SW480 (cell line): ENCODE data around the gene RBM5.

ENCODE experiments used
- DNase-seq: peaks from one replicate; pipeline ENCODE4 v3.0.0-alpha.2; 2016; ENCODE audit warnings: low spot score

Gene RBM5

DNA sequence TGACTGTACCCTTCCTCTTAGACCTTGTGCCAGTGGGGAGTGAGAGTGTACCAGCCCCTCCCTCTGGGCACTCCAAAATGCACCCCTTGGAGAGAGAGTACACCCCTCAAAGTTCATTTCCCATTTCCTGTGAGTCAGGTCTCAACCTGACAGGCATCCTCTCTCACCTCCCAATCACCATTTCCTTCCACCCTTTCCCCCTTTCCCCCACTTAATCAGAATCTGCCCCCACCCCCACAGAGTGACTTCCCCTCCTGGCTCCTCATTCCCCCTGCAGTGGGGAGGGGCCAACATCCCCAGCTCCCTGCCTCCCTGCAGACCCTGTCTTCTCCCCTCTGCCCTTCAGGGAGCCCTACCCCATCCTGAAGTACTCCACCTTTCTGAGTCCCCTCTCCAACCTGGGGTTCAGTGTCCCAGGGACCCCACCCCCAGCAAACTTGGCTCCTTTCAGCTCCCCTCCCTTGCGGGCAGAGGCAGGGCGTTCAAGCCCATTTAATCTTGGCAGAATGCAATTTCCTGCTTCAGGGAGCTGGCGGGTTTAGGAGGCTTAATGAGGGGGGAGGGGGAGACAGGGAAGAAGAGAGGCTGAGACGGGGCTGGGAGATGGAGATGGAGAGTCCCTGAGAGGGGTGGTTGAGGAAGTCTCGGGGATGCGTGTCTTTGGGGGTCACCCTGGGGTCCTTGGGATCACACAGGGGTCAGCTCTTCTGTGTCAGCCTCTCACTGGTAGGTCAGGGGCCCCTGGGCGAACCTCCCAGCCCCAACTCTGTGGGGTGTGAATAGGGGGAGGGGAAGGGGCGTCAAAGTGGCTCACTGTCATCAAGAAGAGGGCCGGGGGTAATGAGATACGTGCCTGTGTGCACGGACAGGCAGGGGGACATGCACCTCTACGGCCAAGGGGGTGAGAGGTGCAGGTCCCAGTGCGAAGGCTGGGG lies 49.8 kb downstream of the RBM5 start:
- DNase-seq: no peak

DNA sequence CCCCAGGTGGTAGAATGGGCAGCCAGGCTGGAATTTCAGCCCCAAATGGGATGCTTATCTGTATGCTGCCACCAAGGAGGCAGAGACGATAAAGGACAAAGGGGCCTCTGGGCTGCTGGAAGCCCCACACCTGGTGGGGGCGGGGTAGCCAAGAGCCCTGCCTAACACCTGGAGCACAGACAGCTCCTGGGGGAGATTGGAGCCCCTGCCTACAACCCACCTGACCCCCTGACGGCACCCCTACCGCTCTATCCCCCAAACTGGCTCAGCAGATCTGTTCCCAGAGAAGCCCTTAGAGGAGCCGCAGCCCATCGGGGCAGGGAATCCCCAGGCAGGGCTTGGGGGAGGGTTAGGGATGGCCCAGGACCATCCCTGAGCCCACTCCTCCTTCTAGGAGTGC lies 50.6 kb downstream of the RBM5 start:
- no peak for DNase-seq

DNA sequence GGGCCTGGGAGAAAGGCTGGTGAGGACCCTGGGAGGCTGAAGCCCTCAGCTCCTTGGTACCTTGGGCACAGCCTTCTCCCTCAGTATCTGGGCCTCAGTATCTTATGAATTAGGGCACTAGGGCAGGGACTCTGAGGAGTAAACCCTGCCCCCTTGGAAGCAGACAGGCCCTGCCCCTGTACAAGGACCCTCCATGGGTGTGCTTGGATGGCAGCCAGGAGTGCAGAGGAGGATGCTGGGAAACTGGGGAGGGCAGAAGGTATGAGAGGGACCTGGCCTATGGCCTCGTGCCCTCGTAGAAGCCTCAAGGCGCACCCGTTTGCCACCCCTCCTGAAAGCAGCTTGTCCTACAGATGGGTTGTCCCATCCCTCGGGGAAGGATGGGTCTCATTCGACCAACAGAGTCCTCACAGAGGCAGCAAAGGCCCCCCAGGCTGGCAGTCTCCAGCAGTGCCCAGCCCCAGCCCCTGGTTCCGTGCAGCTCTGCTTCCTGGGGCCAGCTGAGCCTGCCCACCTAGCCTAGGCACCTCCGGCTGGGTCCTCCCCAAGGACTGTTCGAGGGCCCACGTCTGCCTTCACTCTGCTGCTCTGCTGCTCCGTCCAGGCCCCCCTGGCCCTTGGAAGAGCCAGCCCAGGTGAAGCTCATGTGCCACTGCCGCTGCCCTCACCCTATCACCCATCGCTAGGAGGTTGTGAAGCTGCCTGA lies 51.2 kb downstream of the RBM5 start:
- no peak for DNase-seq

DNA sequence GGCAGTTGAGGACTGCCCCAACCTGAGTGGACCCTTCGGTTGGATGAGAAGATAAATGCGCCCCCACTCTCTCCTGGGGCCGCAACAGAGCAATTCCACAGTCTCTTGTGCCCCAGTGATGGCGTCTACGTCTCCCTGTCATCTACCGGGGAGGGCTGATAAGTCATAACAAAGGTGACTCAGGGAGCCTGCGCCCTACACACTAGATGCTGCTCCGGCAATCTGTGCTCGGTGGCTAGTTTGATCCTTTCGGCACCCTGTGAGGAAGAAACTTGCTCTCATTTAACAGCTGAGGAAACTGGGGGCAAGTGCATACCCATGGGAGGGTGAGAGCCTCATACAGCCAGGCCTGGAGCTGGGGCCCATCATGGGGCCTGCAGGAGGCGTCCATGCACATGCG lies 52.3 kb downstream of the RBM5 start:
- DNase-seq: no peak

DNA sequence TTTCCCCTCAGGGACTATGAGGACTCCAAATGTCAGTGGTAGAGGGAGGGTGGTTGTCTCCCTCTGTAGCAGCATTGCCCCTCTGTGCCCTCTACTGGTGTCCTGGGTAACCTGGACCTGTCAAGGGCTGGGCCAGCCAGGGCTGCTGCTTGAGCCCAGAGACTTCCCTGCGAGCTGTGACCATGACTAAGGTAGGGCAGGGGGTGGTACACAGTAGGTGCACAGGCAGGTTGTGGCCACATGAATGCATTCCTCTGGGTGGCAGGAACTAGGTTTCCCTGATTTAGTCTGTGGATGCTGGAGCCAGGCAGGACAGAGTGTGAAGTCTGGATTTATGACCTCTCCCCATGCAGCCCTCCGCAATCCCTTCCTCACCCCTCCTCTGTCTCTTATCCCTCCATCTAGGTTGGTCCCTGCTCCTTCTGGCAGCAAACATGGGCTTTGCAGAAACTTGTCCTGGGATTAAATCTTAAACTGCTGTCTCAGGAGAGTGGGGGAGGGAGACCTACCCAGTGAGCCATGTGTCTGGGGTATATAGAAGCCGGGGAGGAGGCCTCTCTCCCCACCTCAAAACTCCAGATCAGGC lies 57.7 kb downstream of the RBM5 start:
- DNase-seq: no peak

DNA sequence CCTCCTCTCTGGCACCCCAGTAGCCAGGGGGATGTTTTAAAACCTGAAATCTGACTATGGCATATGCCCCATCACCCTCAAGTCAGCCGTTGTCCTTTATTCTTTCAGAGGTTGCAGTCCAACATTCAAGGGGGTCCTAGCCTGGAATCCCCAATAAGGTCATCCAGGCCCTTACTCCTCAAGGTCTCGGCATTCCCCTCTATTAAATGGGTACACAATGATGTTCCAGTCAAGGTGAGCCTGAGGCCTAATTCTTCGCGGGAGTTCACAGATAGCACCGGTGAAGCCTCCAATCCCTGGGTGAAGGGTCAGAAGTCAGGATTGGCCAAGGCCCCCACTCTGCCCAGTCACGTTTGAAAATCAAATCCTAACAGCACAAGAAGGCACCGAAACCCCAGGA lies 58.3 kb downstream of the RBM5 start:
- no peak for DNase-seq

DNA sequence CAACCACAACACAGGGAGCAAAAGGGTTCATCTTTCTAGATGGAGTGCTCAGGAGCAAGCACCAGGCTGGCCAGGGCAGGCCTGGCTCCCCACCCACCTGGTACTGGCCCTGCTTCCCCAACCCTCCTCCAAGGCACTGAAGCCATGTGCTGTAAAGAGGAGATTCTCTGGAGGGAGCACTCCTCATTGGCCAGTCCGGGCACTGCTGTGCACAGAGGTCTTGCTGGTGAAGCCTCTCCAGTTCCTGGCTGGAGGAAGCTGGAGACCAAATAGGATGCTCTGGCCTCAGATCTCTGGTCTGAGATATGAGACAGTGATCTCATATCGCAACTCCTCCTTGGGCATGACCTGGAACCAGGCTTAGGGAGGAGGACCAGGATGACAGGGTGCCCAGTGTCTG lies 58.7 kb downstream of the RBM5 start:
- DNase-seq: no peak

DNA sequence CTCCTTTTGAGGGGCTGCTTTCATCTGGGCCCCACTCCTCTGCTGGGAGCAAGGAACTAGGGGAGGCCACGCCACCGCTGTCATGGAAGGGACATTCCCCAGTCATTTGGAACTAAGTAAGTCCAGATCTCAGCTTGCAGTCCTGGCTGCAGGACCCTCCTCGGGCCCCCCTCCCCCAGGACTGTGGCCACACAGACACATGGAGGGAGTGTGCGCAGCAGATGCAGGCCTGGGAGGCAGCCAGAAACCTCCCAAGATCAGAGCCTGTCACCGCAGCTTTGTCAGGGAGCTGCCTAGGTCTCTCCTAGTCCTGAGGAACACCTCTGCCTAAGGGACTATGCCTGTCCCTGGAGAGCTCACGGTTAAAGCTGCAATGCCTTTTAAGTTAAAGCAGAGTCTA lies 59.1 kb downstream of the RBM5 start:
- DNase-seq: no peak

DNA sequence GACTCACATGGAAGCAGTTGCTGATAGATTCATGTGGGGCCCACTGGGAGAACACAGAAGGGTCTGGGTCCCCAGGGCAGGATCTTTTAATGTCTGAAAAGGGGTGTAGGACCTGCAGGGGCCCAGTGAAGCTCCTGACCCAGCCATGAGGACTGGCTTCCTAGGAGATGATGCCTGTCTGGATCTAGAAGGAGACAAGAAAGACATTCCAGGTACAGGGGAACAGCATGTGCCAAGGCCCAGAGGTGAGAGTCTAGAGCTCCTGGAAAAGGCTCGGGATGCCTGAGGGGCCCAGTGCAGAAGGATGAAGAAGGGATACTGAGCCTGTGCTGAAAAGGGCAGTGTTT lies 61.7 kb downstream of the RBM5 start:
- DNase-seq: no peak

DNA sequence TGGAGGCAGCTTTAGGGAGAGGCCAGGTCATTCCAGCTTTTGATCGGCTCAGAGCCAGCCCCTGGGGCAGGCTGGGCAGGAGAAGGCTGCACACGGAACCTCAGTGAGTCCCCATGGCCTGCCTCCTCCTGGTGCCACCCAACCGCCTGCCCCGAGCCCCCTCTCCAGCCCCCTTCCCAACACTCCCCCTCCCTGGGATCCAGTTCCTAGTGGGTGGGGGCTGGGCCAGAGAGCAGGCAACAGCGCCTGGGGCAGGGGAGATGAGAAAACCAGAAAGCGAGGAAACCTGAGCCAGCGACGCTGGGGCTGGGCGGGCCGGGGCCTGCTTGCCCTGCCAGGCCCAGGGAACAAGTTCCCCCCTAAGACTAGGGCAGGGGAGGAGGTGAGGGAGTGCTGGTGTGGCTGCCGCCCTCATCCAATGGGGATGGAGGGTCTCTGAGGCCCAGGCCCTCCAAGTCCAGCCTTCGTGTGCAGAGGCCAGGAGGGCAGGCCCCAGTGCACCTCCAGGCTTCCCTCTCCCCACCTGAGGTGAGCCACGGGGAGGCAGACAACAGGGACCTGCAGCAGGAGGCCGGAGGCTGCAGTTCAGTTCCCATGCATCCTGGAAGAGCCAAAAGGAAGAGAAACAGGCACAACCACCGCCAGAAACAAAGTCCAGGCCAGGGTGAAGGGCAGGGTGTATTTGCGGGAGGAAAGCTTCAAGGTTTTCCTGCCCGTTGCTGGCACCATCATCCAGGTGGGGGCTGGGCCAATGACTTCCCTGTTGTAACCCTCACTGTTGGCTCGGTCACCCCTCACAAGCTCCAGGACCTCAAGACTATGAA lies 62.4 kb downstream of the RBM5 start:
- no peak for DNase-seq

DNA sequence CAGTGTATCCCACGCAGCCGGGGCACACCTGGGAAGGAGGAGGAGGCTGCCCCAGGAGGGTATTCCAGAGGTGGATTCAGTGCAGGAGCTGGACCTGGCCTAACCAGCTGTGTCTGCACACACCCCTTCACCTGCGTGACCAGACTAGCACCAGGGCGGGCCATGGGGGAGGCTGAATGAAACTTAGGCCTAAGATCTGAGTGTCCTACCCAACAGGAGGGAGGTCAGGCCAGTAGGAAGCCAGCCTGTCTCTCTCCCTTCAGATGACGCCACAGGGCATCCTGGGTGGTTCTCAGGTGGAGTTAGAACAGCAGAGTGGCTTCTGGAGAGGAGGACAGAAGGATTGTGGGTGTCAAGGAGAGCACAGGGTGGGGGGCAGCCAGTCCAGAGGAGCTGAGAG lies 63.0 kb downstream of the RBM5 start:
- DNase-seq: no peak

DNA sequence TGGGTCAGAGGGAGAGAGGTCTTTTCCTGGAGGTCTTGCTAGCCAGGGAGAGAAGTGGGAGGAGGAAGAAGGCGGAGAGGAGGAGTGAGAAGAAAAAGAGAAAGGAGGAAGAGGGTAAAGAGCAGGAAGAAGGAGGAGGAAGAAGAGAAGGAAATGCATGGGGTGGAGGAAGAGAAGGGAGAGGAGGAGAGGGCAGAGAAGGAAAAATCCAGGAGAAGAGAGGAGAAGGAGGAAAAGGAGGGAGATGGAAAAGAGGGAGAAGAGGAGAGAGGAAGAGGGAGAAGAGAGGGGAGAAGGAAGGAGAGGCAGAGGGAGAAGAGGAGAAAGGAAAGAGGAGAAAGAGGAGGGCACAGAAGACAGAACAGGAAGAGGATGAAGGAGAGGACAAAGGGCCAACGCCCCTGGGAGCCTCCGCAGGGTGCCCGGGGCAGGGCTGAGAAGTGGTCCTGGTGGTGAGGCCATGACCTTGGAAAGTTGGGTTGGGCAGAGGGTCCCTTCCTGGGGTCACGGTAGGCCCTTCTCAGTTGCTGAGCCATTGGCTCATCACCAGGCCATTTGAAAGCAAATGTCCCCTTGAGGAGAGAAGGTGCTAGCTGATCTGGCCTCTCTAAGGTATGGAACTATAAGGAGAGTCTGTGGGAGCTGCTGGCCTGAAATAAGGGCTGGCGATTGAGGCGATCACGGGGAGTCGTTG lies 65.2 kb downstream of the RBM5 start:
- no peak for DNase-seq

DNA sequence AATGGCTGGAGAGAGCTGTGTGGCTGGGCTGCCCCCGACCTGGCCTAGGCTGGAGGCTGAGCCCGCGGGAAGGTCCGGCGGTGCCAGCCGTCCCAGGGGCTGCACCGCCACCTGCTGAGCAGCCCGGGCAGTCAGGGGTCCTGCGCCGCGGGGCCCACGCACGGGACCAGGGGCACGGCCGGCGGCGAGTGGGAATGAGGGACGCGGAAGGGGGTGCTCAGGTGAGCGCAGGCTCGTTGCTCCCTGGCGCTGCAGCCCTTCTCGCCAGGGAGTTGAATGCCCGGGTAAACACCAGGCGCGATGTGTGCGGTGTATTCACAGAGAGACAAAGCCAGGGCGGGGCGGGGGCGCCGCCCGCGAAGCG lies 65.7 kb downstream of the RBM5 start:
- peak; percentile 53 for DNase-seq

DNA sequence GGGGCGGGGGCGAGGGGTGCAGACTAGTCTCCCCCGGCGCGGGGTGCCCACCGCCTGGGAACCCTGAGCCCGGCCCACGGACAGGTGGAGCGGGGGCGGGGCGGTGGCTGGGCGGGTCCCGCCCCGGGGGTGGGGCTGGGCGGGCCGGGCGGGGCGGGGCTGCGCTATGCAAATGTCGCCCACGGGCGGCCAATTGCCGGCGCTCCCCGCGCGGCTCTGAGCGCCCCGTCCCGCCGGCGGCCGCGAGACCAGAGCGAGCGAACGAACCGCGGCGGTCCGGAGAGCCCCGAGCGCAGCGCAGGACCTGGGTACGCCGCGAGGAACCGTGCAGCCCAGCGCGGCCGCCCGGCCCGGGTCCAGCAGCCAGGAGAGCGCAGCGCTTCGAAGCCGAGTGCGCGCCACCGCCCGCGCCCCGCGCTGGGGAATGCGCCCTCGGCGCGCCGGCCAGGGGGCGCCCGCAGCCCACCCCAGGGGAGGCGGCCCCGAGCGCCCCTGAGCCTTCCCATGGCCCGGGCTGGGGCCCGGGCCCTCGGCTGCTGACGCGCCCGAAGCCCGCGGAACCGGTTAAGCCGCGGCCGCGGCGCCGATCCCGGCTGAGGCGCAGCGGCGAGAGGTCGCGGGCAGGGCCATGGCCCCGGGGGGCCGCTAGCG lies 66.2 kb downstream of the RBM5 start, which contains the start of gene SEMA3F:
Gene SEMA3F (plus strand): TSS at position 485 of the 651 bp plus-strand sequence. CDS start 4,299 bp downstream, outside the sequence.
- DNase-seq: peak; percentile 69

DNA sequence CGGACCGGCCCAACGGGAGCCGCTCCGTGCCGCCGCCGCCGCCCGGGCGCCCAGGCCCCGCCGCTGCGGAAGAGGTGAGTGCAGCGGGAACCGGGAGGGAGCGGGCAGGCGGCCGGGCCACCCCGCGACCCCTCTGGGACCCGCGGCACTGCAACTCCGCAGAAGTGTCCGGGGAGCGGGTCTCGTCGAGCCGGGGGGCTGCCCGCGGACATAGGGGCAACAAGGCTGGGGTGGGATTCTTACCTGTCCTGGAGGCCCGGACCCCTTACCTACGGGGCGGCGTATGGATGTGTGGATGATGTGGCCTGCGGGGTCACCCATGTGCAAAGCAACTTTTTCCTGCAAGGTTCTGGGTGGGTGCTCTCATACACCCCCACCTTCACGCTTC lies 66.8 kb downstream of the RBM5 start:
- DNase-seq: no peak

DNA sequence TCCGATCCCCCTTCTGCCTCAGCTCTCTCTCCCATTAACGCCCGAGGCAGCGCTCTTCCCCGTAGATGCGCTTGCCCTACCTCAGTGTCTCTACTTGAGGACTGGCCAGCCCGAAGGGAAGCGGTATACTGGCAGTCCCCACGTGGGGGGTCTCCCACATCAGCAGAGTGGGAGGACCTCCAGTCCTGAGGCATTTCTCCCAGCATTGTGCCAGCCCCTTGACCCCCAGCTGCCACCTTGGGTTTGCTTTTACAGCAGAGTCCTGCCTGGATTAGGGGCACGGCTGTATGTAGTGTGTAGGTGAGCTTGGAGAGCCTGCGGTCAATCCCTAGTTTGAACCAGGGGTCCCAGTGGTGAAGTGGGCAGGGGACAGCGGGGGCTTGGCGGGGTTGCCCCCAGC lies 67.2 kb downstream of the RBM5 start:
- DNase-seq: no peak

DNA sequence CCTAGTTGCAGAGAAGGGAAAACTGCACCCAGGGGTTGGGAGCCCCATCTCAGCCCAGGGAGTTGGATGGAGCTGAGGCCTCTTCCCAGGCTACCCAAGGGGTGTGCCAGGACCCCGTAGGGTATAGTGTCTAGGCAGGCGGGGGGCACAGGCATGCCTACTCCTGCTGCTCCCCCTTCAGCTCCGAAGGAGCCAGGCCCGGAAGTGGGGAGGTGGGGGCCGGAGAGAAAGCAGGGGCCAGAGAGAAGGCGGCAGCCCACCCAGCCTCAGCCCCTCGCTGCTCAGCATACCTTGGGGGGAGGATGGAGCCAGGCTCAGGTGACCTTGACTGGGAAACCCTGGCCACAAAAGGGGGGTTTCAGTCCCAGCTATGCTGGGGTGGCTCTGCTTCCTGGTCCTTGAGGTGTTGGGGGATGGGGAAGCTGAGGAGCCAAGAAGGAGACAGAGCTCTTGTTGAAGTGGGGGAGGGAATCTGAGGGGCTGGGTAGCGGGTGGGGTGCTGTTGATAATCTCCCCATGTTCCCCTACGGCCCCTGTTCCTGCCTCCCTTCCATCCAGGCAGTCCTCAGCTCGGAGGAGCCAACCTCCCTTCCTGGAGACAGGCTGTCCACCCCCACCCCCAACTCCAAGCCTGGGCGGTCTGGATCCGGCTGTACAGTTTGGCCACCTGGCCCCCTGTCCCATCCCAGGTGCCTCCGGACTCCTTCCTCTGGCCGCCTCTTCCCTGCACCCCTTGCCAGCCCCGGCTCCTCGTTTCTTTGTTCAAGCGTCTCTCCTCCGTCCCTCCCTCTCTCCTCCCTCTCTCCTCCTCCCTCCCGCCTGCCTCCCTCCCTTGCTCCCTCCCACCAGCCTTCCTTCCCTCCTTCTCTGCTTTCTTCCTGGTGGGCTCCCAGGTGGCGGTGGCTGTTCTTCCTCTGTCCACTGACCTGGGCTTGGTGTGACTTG lies 68.1 kb downstream of the RBM5 start:
- no peak for DNase-seq

DNA sequence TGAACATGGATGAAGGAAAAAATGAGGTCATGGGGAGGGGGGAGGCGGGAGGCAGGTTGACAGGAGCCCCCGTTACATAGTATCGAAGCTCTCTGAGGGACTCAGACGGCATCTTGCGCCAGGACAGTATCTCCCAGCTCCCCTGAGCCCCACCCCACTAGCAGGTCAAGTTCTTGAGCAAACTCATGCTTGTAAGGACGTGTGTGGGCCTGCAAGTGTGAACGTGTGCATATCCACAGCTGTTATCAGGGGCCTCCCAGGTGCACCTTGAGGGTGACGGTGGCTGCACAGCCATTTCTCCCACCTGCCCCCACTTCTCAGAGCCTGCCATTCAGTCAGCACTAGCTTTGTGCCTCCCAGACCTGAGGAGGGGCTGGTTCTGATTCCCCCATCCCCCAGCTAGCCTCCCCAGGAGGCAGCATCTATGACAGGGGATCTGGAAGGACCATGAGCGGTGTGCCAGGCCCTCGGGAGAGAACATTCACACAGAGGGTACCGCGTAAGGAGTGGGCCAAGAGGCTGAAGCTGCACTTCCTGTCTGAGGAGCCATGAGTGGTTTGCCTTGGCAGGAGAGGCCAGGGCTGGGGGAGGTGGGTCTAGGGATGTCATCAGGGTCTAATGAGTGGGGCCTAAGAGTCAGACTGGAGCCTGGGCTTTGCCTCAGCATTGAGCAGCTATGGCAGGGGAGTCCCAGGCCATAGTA lies 69.3 kb downstream of the RBM5 start:
- DNase-seq: no peak

DNA sequence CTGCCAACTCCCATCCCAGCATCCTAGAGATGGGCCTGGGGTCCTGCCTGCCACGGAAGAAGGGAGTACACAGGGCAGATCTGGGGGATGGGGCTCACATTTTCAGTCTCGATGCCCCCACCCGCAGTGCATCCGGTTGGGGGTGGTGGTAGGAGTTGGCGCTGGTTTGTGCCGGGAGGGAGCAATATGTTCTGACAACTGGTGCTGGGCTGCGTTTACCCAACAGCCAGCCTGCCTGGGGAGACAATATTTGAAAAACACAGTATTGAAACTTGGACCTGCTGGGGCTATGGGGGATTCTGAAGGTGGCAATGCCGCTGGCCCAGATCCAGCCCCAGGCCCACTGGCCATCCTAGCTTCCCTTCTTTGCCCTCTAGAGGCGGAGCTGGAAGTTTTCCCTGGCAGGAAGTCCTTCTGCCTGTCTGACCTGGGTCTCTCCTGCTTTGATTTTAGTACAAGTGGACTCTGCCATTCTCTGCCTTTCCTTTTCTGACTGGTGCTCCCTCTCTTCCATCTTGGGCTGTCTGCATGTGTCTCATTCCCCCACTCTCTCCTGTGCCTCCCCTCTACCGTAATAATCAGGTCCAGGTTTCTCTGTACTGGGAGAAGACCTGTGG lies 69.9 kb downstream of the RBM5 start:
- no peak for DNase-seq
